Hypothalamus (tissue), 51 donors: ENCODE data around the gene MDFIC2.
"Not testable (repeated sequence)": the region's sequence is repeated elsewhere in the genome, so short reads cannot be mapped to it uniquely, and the experiment has no call there.

Source experiments
- DNase-seq, 51 donors: peaks; one replicate each; lab custom pipeline; 2025; lab: John Stamatoyannopoulos, UW

MDFIC2 gene

GRCh38 chr3:70312336-70312735 lies at the start of gene MDFIC2:
Gene MDFIC2, minus strand, starts transcription at chr3:70312638. Its CDS starts 665 bp downstream, at chr3:70311973.
- DNase-seq = no peak

- DNase-seq = no peak
These were observed 48.7 kb upstream of the MDFIC2 start for GRCh38 chr3:70360979-70361760.

- no peak for DNase-seq
These were observed 47.3 kb upstream of the MDFIC2 start for GRCh38 chr3:70359711-70360110.

- peak in 9 of 51 donors; percentile 0 to 78 (median 4) for DNase-seq
These were observed 46.6 kb upstream of the MDFIC2 start for GRCh38 chr3:70358978-70359580.

- no peak for DNase-seq
These were observed 39.8 kb upstream of the MDFIC2 start for GRCh38 chr3:70352215-70352614.

GRCh38 chr3:70342149-70342548 lies 29.7 kb upstream of the MDFIC2 start:
- no peak for DNase-seq

GRCh38 chr3:70336885-70337284 lies 24.4 kb upstream of the MDFIC2 start:
- DNase-seq = not testable (repeated sequence)

GRCh38 chr3:70333080-70333479 lies 20.6 kb upstream of the MDFIC2 start:
- DNase-seq = no peak

GRCh38 chr3:70315021-70315420 lies 2.6 kb upstream of the MDFIC2 start:
- DNase-seq = no peak

GRCh38 chr3:70310809-70311208 lies 1.6 kb downstream of the MDFIC2 start:
- DNase-seq = no peak

- DNase-seq = no peak
These were observed 2.8 kb downstream of the MDFIC2 start for GRCh38 chr3:70309591-70309990.

GRCh38 chr3:70308760-70309159 lies 3.7 kb downstream of the MDFIC2 start:
- peak in 14 of 51 donors; percentile 0 to 22 (median 6) for DNase-seq

GRCh38 chr3:70306736-70307135 lies 5.7 kb downstream of the MDFIC2 start:
- DNase-seq = no peak

- no peak for DNase-seq
These were observed 14.1 kb downstream of the MDFIC2 start for GRCh38 chr3:70298385-70298784.

- no peak for DNase-seq
These were observed 21.3 kb downstream of the MDFIC2 start for GRCh38 chr3:70291097-70291482.

GRCh38 chr3:70290431-70291096 lies 21.9 kb downstream of the MDFIC2 start:
- DNase-seq = not testable (repeated sequence)

GRCh38 chr3:70281663-70282062 lies 30.8 kb downstream of the MDFIC2 start:
- no peak for DNase-seq

- DNase-seq = no peak
These were observed 35.1 kb downstream of the MDFIC2 start for GRCh38 chr3:70277304-70277703.

GRCh38 chr3:70276901-70277300 lies 35.5 kb downstream of the MDFIC2 start:
- DNase-seq = no peak

GRCh38 chr3:70273492-70273891 lies 38.9 kb downstream of the MDFIC2 start:
- DNase-seq = no peak

GRCh38 chr3:70272798-70273197 lies 39.6 kb downstream of the MDFIC2 start:
- no peak for DNase-seq
